ENCODE measurements around the gene PIP4K2A. TPM values are rescaled to one million over a fixed set of nuclear protein-coding genes. Genes with fewer than 3 reads are reported as not detected.
"Not testable (repeated sequence)": the region's sequence is repeated elsewhere in the genome, so short reads cannot be mapped to it uniquely, and the experiment has no call there.

Gene PIP4K2A
- total RNA-seq, 1 donor from 2014 or later: 110 TPM

GRCh38 chr10:22693371-22693784 is 21.0 kb downstream of the PIP4K2A start:
- Mint-ChIP-seq H3K9me3 (ENCODE audit: unreplicated experiment) (no peaks in the 10 kb centered on the region), H3K27ac (ENCODE audit: unreplicated experiment) (no peak overlapping the region), H3K4me1 (ENCODE audit: unreplicated experiment) (peaks cover 17% of the 10 kb centered on the region), H3K36me3 (ENCODE audit: low read depth, unreplicated experiment) (peaks cover 19% of the 10 kb centered on the region), H3K27me3 (ENCODE audit: unreplicated experiment) (peaks cover 2% of the 10 kb centered on the region), H3K4me3 (ENCODE audit: unreplicated experiment) (no peak overlapping the region)
- DNase-seq (ENCODE audit: low spot score): no peak
- TF ChIP-seq CTCF (IDR thresholded peaks at IDR 0.05; ENCODE audit: unreplicated experiment): no peak

- DNase-seq (ENCODE audit: low spot score); H3K27me3 Mint-ChIP-seq (ENCODE audit: unreplicated experiment); H3K27ac Mint-ChIP-seq (ENCODE audit: unreplicated experiment); H3K9me3 Mint-ChIP-seq (ENCODE audit: unreplicated experiment); H3K4me3 Mint-ChIP-seq (ENCODE audit: unreplicated experiment): not testable (repeated sequence)
- H3K4me1 Mint-ChIP-seq (ENCODE audit: unreplicated experiment): peaks cover 16% of the 10 kb centered on the region
- peaks cover 26% of the 10 kb centered on the region for H3K36me3 Mint-ChIP-seq (ENCODE audit: low read depth, unreplicated experiment)
Observed at GRCh38 chr10:22692119-22692518, 22.3 kb downstream of the PIP4K2A start.

GRCh38 chr10:22690614-22691431 is 23.6 kb downstream of the PIP4K2A start:
- no peak for DNase-seq (ENCODE audit: low spot score)
- no peak for TF ChIP-seq CTCF (IDR thresholded peaks at IDR 0.05; ENCODE audit: unreplicated experiment)
- H3K27ac Mint-ChIP-seq (ENCODE audit: unreplicated experiment): peak overlapping the region; percentile 9
- peaks cover 2% of the 10 kb centered on the region for H3K27me3 Mint-ChIP-seq (ENCODE audit: unreplicated experiment)
- H3K9me3 Mint-ChIP-seq (ENCODE audit: unreplicated experiment): no peaks in the 10 kb centered on the region
- no peak overlapping the region for H3K4me3 Mint-ChIP-seq (ENCODE audit: unreplicated experiment)
- H3K36me3 Mint-ChIP-seq (ENCODE audit: low read depth, unreplicated experiment): peaks cover 31% of the 10 kb centered on the region
- peaks cover 23% of the 10 kb centered on the region for H3K4me1 Mint-ChIP-seq (ENCODE audit: unreplicated experiment)

- peaks cover 27% of the 10 kb centered on the region for H3K4me1 Mint-ChIP-seq (ENCODE audit: unreplicated experiment)
- H3K36me3 Mint-ChIP-seq (ENCODE audit: low read depth, unreplicated experiment): peaks cover 31% of the 10 kb centered on the region
- H3K27ac Mint-ChIP-seq (ENCODE audit: unreplicated experiment): no peak overlapping the region
Observed at GRCh38 chr10:22690158-22690557, 24.2 kb downstream of the PIP4K2A start.

GRCh38 chr10:22686347-22686746 is 28.0 kb downstream of the PIP4K2A start:
- no peak for TF ChIP-seq CTCF (IDR thresholded peaks at IDR 0.05; ENCODE audit: unreplicated experiment)
- Mint-ChIP-seq H3K27ac (ENCODE audit: unreplicated experiment) (peak overlapping the region; percentile 48), H3K27me3 (ENCODE audit: unreplicated experiment) (peaks cover 1% of the 10 kb centered on the region), H3K4me3 (ENCODE audit: unreplicated experiment) (no peak overlapping the region), H3K4me1 (ENCODE audit: unreplicated experiment) (peaks cover 46% of the 10 kb centered on the region), H3K9me3 (ENCODE audit: unreplicated experiment) (no peaks in the 10 kb centered on the region), H3K36me3 (ENCODE audit: low read depth, unreplicated experiment) (peaks cover 22% of the 10 kb centered on the region)
- no peak for DNase-seq (ENCODE audit: low spot score)

More at GRCh38 chr10:22690158-22690557, 24.2 kb downstream of the PIP4K2A start:
- no peak for TF ChIP-seq CTCF (IDR thresholded peaks at IDR 0.05; ENCODE audit: unreplicated experiment)
- peaks cover 3% of the 10 kb centered on the region for H3K27me3 Mint-ChIP-seq (ENCODE audit: unreplicated experiment)
- DNase-seq (ENCODE audit: low spot score): no peak
- no peak overlapping the region for H3K4me3 Mint-ChIP-seq (ENCODE audit: unreplicated experiment)
- H3K9me3 Mint-ChIP-seq (ENCODE audit: unreplicated experiment): no peaks in the 10 kb centered on the region

Data from endothelial cell (in vitro differentiated cells).